ENCODE data around the gene FAM168A. TPM values are rescaled to one million over a fixed set of nuclear protein-coding genes. Genes with fewer than 3 reads are reported as not detected.

FAM168A gene
- total RNA-seq, 1 donor from 2014 or later: 31.0 TPM

- Histone ChIP-seq H3K4me3 (no peak overlapping the region), H3K4me1 (peaks cover 15% of the 10 kb centered on the region), H3K9me3 (no peaks in the 10 kb centered on the region), H3K27ac (no peak overlapping the region), H3K27me3 (ENCODE audit: low read depth) (no peaks in the 10 kb centered on the region), H3K36me3 (no peaks in the 10 kb centered on the region)
- DNase-seq (no peak), ATAC-seq (no peak)
- intact Hi-C loops (cut with DNase I): no loop called here
- no peak for TF ChIP-seq CTCF (IDR thresholded peaks at IDR 0.05)
Observed at GRCh38 chr11:73592640-73593039, 5.3 kb downstream of the FAM168A start.

GRCh38 chr11:73591743-73592142 is 6.2 kb downstream of the FAM168A start:
- ATAC-seq (no peak), DNase-seq (no peak)
- Histone ChIP-seq H3K4me1 (peaks cover 9% of the 10 kb centered on the region), H3K4me3 (no peak overlapping the region), H3K36me3 (no peaks in the 10 kb centered on the region), H3K9me3 (no peaks in the 10 kb centered on the region), H3K27me3 (ENCODE audit: low read depth) (no peaks in the 10 kb centered on the region), H3K27ac (no peak overlapping the region)
- TF ChIP-seq CTCF (IDR thresholded peaks at IDR 0.05): no peak
- intact Hi-C loops (cut with DNase I): no loop called here

- TF ChIP-seq CTCF (IDR thresholded peaks at IDR 0.05): no peak
- no peaks in the 10 kb centered on the region for H3K27me3 ChIP-seq (ENCODE audit: low read depth)
- peaks cover 1% of the 10 kb centered on the region for H3K4me1 ChIP-seq
- ATAC-seq (no peak), DNase-seq (no peak)
- intact Hi-C loops (cut with DNase I): no loop called here
- no peaks in the 10 kb centered on the region for H3K36me3 ChIP-seq
- no peak overlapping the region for H3K4me3 ChIP-seq
- H3K27ac ChIP-seq: no peak overlapping the region
- H3K9me3 ChIP-seq: no peaks in the 10 kb centered on the region
Observed at GRCh38 chr11:73590991-73591390, 6.9 kb downstream of the FAM168A start.

GRCh38 chr11:73586791-73587190 is 11.1 kb downstream of the FAM168A start:
- ATAC-seq: no peak
- no peak for TF ChIP-seq CTCF (IDR thresholded peaks at IDR 0.05)
- Histone ChIP-seq H3K27me3 (ENCODE audit: low read depth) (no peaks in the 10 kb centered on the region), H3K27ac (no peak overlapping the region), H3K4me3 (no peak overlapping the region), H3K36me3 (peaks cover under 1% of the 10 kb centered on the region), H3K9me3 (no peaks in the 10 kb centered on the region), H3K4me1 (no peaks in the 10 kb centered on the region)
- intact Hi-C loops (cut with DNase I): no loop called here
- no peak for DNase-seq

- Histone ChIP-seq H3K36me3 (peaks cover 4% of the 10 kb centered on the region), H3K4me3 (no peak overlapping the region), H3K4me1 (no peaks in the 10 kb centered on the region), H3K27me3 (ENCODE audit: low read depth) (no peaks in the 10 kb centered on the region), H3K27ac (no peak overlapping the region), H3K9me3 (no peaks in the 10 kb centered on the region)
- ATAC-seq (no peak), DNase-seq (no peak)
- intact Hi-C loops (cut with DNase I): no loop called here
- no peak for TF ChIP-seq CTCF (IDR thresholded peaks at IDR 0.05)
Observed at GRCh38 chr11:73585834-73586575, 11.9 kb downstream of the FAM168A start.
